Astrocyte (in vitro differentiated cells and primary cell): ENCODE results near the gene TRIM58. TPM values are rescaled to one million over a fixed set of nuclear protein-coding genes. Genes with fewer than 3 reads are reported as not detected.

Experiments
- DNase-seq: peaks from one replicate; pipeline ENCODE4 v3.0.0-alpha.2; 2010; ENCODE audit warnings: low read depth
- FAIRE-seq: peaks from 2 replicates; lab custom pipeline; 2011; peaks lifted over from hg19 to GRCh38; lab: Jason Lieb, UNC
- H2AFZ ChIP-seq: 2 replicates; pipeline ENCODE4 v1.6.0; 2012; ENCODE audit warnings: low read depth, low read length, inconsistent platforms
- H3K27ac ChIP-seq: 2 replicates; pipeline ENCODE4 v1.5.1; 2011; ENCODE audit warnings: low read depth, low read length, inconsistent platforms
- H3K27me3 ChIP-seq: 2 replicates; pipeline ENCODE4 v1.6.0; 2011; ENCODE audit warnings: low read length, inconsistent platforms; ENCODE audit not compliant: insufficient read depth
- H3K36me3 ChIP-seq: 2 replicates; pipeline ENCODE4 v1.5.1; 2011; ENCODE audit warnings: low read length, inconsistent platforms; ENCODE audit not compliant: insufficient read depth
- H3K4me1 ChIP-seq: 2 replicates; pipeline ENCODE4 v1.5.1; 2011; ENCODE audit warnings: low read length, inconsistent platforms; ENCODE audit not compliant: insufficient read depth
- H3K4me2 ChIP-seq: 2 replicates; pipeline ENCODE4 v1.6.0; 2012; ENCODE audit warnings: low read length, inconsistent platforms
- H3K4me3 ChIP-seq: 2 replicates; pipeline ENCODE4 v1.5.1; 2011; ENCODE audit warnings: low read depth, mild to moderate bottlenecking, low read length, inconsistent platforms; ENCODE audit not compliant: insufficient read depth
- H3K79me2 ChIP-seq: 2 replicates; pipeline ENCODE4 v1.6.0; 2012; ENCODE audit warnings: mild to moderate bottlenecking, low read length, inconsistent platforms; ENCODE audit not compliant: insufficient read depth
- H3K9ac ChIP-seq: 2 replicates; pipeline ENCODE4 v1.6.0; 2012; ENCODE audit warnings: mild to moderate bottlenecking, low read length, inconsistent platforms
- H3K9me3 ChIP-seq: 2 replicates; pipeline ENCODE4 v1.5.1; 2012; ENCODE audit warnings: low read depth, mild to moderate bottlenecking, low read length, inconsistent platforms; ENCODE audit not compliant: insufficient read depth
- H4K20me1 ChIP-seq: 2 replicates; pipeline ENCODE4 v1.6.0; 2012; ENCODE audit warnings: low read length, inconsistent platforms; ENCODE audit not compliant: insufficient read depth
- H3K27ac Mint-ChIP-seq: one replicate; pipeline ENCODE4 v1.8.0; 2021; ENCODE audit warnings: mild to moderate bottlenecking, mixed read lengths; ENCODE audit not compliant: unreplicated experiment
- H3K27me3 Mint-ChIP-seq: one replicate; pipeline ENCODE4 v1.8.0; 2021; ENCODE audit warnings: low read depth, mixed read lengths; ENCODE audit not compliant: unreplicated experiment
- H3K36me3 Mint-ChIP-seq: one replicate; pipeline ENCODE4 v1.8.0; 2021; ENCODE audit warnings: low read depth, mixed read lengths; ENCODE audit not compliant: unreplicated experiment
- H3K4me1 Mint-ChIP-seq: one replicate; pipeline ENCODE4 v1.8.0; 2021; ENCODE audit warnings: low read depth, mixed read lengths; ENCODE audit not compliant: unreplicated experiment
- H3K4me3 Mint-ChIP-seq: one replicate; pipeline ENCODE4 v1.8.0; 2021; ENCODE audit warnings: mild to moderate bottlenecking, moderate library complexity, mixed read lengths; ENCODE audit not compliant: unreplicated experiment
- H3K9me3 Mint-ChIP-seq: one replicate; pipeline ENCODE4 v1.8.0; 2021; ENCODE audit warnings: mild to moderate bottlenecking, mixed read lengths; ENCODE audit not compliant: unreplicated experiment
- EZH2 ChIP-seq: IDR thresholded peaks from 2 replicates; pipeline ENCODE4 v1.6.1; 2012; ENCODE audit warnings: mild to moderate bottlenecking, low read length, inconsistent platforms; ENCODE audit not compliant: insufficient read depth
- total RNA-seq: library from RNA; stranded (reverse); gene quantifications from 2 replicates; pipeline ENCODE4 v1.2.1, GENCODE V29; 2021
- TF ChIP-seq, protein P1 (sequence below): IDR thresholded peaks from 2 replicates; pipeline ENCODE4 v1.5.1; 2011; ENCODE audit warnings: low read depth, mild to moderate bottlenecking, inconsistent platforms, low read length, moderate library complexity; ENCODE audit not compliant: insufficient read depth

TRIM58 gene
- total RNA-seq, 1 donor from 2014 or later, result 31.0 TPM

DNA sequence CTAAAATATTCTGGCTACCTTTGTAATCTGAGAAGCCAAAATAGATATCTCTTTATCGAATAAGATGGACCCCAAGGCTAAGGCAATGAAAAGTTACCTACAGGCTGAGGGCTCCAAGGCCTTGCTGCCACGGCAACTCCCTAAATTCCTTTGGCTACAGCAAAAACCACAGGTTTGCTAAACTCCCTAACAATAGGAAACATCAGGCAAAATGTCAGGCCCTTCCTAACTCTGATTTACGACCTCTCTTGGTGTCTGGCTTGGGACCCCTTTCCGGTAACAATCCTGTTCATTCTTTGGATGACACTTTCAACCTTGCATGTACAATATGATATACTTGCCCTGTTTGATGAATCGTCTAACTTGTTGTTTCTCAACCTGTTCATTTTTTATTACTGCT is 51.8 kb downstream of the TRIM58 start:
- Mint-ChIP-seq H3K9me3 (peaks cover 3% of the 10 kb centered on the region), H3K4me1 (no peaks in the 10 kb centered on the region), H3K36me3 (no peaks in the 10 kb centered on the region), H3K4me3 (no peak overlapping the region), H3K27me3 (no peaks in the 10 kb centered on the region), H3K27ac (no peak overlapping the region)
- Histone ChIP-seq H2AFZ (no peak overlapping the region), H3K4me2 (no peak overlapping the region), H3K27ac (no peak overlapping the region), H3K4me1 (no peaks in the 10 kb centered on the region), H3K27me3 (no peaks in the 10 kb centered on the region), H3K79me2 (no peaks in the 10 kb centered on the region), H4K20me1 (no peaks in the 10 kb centered on the region), H3K9ac (no peak overlapping the region), H3K9me3 (peaks cover 3% of the 10 kb centered on the region), H3K36me3 (no peaks in the 10 kb centered on the region), H3K4me3 (no peak overlapping the region)
- DNase-seq, result no peak
- no peak for FAIRE-seq
- TF ChIP-seq, protein P1, sequence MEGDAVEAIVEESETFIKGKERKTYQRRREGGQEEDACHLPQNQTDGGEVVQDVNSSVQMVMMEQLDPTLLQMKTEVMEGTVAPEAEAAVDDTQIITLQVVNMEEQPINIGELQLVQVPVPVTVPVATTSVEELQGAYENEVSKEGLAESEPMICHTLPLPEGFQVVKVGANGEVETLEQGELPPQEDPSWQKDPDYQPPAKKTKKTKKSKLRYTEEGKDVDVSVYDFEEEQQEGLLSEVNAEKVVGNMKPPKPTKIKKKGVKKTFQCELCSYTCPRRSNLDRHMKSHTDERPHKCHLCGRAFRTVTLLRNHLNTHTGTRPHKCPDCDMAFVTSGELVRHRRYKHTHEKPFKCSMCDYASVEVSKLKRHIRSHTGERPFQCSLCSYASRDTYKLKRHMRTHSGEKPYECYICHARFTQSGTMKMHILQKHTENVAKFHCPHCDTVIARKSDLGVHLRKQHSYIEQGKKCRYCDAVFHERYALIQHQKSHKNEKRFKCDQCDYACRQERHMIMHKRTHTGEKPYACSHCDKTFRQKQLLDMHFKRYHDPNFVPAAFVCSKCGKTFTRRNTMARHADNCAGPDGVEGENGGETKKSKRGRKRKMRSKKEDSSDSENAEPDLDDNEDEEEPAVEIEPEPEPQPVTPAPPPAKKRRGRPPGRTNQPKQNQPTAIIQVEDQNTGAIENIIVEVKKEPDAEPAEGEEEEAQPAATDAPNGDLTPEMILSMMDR, result no peak
- TF ChIP-seq EZH2, result no peak

DNA sequence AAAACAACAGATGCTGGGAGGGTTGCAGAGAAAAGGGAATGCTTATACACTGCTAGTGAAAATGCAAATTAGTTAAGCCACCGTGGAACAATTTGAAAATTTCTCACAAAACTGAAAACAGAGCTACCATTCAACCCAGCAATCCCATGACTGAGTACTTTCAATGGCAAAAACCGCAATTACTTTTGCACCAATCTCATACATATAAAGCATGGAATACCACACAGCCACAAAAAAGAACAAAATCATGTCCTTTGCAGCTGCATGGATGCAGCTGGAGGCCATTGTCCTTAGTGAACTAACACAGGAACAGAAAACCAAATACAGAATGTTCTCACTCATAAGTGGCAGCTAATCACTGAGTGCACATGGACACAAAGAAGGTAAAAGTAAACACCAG is 56.8 kb downstream of the TRIM58 start:
- TF ChIP-seq, protein P1, result no peak
- TF ChIP-seq EZH2, result no peak

DNA sequence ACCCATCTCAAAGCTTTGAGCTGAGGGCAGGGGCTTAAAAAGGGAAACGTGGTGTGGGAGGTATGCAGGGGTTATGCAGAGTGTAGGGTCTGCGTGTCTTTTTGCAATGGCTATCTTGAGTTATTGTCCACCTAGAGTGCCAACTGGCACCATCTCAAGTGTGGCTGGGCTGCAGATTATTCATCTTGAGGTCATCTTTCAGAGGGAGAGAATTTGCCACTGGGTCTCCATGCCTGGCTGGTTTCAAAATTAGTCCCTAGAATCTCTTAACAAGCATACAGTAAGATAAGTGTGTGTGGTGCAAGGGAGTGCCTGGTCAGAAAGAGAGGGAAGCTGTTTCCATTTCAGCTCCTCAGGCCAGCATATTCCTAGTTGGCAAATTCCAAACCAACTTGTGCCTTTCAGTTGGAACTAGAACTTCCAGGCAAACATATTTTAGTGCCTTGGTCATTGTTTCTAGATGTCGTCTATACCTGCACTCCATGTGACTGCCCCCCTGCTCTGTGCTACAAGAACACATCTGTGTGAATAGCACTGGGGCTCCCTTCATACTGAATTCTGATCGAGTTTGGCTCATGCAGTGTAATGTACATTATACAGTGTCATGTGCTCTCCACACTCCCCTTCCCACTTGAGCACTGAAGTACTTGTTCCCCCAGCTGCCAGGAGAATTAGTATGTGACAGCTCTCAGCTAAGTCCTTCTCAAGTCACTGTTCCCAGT is 58.1 kb downstream of the TRIM58 start:
- H3K36me3 ChIP-seq, result no peaks in the 10 kb centered on the region
- peaks cover 3% of the 10 kb centered on the region for H3K9me3 ChIP-seq
- H3K9ac ChIP-seq, result no peak overlapping the region
- H3K27me3 Mint-ChIP-seq, result no peaks in the 10 kb centered on the region
- no peaks in the 10 kb centered on the region for H3K4me1 Mint-ChIP-seq
- no peaks in the 10 kb centered on the region for H3K4me1 ChIP-seq
- no peaks in the 10 kb centered on the region for H3K79me2 ChIP-seq
- H3K9me3 Mint-ChIP-seq, result no peaks in the 10 kb centered on the region
- TF ChIP-seq EZH2, result no peak
- TF ChIP-seq, protein P1, result no peak
- no peak for DNase-seq
- H3K4me2 ChIP-seq, result no peak overlapping the region
- no peak for FAIRE-seq
- H3K4me3 Mint-ChIP-seq, result no peak overlapping the region
- H3K27ac Mint-ChIP-seq, result no peak overlapping the region
- H3K27ac ChIP-seq, result no peak overlapping the region
- H4K20me1 ChIP-seq, result no peaks in the 10 kb centered on the region
- H3K36me3 Mint-ChIP-seq, result no peaks in the 10 kb centered on the region
- no peak overlapping the region for H3K4me3 ChIP-seq
- no peaks in the 10 kb centered on the region for H3K27me3 ChIP-seq
- no peak overlapping the region for H2AFZ ChIP-seq

More for the DNA sequence above, 56.8 kb downstream of the TRIM58 start:
- Histone ChIP-seq H3K79me2 (no peaks in the 10 kb centered on the region), H2AFZ (no peak overlapping the region), H3K27me3 (no peaks in the 10 kb centered on the region), H3K4me3 (no peak overlapping the region), H3K27ac (no peak overlapping the region), H3K9ac (no peak overlapping the region), H3K36me3 (no peaks in the 10 kb centered on the region), H4K20me1 (no peaks in the 10 kb centered on the region), H3K9me3 (peaks cover 3% of the 10 kb centered on the region), H3K4me1 (no peaks in the 10 kb centered on the region), H3K4me2 (no peak overlapping the region)
- Mint-ChIP-seq H3K36me3 (no peaks in the 10 kb centered on the region), H3K4me3 (no peak overlapping the region), H3K9me3 (no peaks in the 10 kb centered on the region), H3K27me3 (no peaks in the 10 kb centered on the region), H3K27ac (no peak overlapping the region), H3K4me1 (no peaks in the 10 kb centered on the region)
- FAIRE-seq (no peak), DNase-seq (no peak)
